GM18873 (cell line): ENCODE results near the gene ELOB.

ENCODE experiments used
- ATAC-seq: cut with Tn5 transposase; IDR thresholded peaks from one replicate; pipeline ENCODE4 v1.9.1; 2021; ENCODE audit warnings: mild to moderate bottlenecking, moderate library complexity, moderate number of reproducible peaks; ENCODE audit not compliant: unreplicated experiment, low FRiP score

The ELOB gene

GRCh38 chr16:2811703-2812471 is 34.8 kb upstream of the ELOB start:
- no peak for ATAC-seq

GRCh38 chr16:2810651-2811050 is 33.6 kb upstream of the ELOB start:
- no peak for ATAC-seq

- ATAC-seq: no peak
Measured at GRCh38 chr16:2809149-2809760, 32.2 kb upstream of the ELOB start.

GRCh38 chr16:2808181-2808580 is 31.1 kb upstream of the ELOB start:
- no peak for ATAC-seq

GRCh38 chr16:2806286-2806685 is 29.2 kb upstream of the ELOB start:
- ATAC-seq: no peak

GRCh38 chr16:2804728-2805127 is 27.6 kb upstream of the ELOB start:
- no peak for ATAC-seq

GRCh38 chr16:2803545-2804195 is 26.6 kb upstream of the ELOB start:
- no peak for ATAC-seq

GRCh38 chr16:2799859-2800226 is 22.8 kb upstream of the ELOB start:
- no peak for ATAC-seq

GRCh38 chr16:2799205-2799858 is 22.3 kb upstream of the ELOB start:
- ATAC-seq: no peak

- ATAC-seq: no peak
Measured at GRCh38 chr16:2798723-2799204, 21.7 kb upstream of the ELOB start.

- no peak for ATAC-seq
Measured at GRCh38 chr16:2795395-2796143, 18.5 kb upstream of the ELOB start.

GRCh38 chr16:2792940-2793339 is 15.9 kb upstream of the ELOB start:
- ATAC-seq: no peak

- no peak for ATAC-seq
Measured at GRCh38 chr16:2791174-2791573, 14.1 kb upstream of the ELOB start.

- ATAC-seq: no peak
Measured at GRCh38 chr16:2790631-2791030, 13.6 kb upstream of the ELOB start.

GRCh38 chr16:2787961-2788360 is 10.9 kb upstream of the ELOB start:
- no peak for ATAC-seq

- ATAC-seq: no peak
Measured at GRCh38 chr16:2787406-2787805, 10.3 kb upstream of the ELOB start, which contains the start of gene PRSS33. Gene PRSS33, minus strand, starts transcription at chr16:2787560. Its CDS starts 1,013 bp downstream, at chr16:2786547.

- ATAC-seq: no peak
Measured at GRCh38 chr16:2786826-2787151, 9.7 kb upstream of the ELOB start.

- no peak for ATAC-seq
Measured at GRCh38 chr16:2786061-2786825, 9.2 kb upstream of the ELOB start.

- no peak for ATAC-seq
Measured at GRCh38 chr16:2785101-2785991, 8.3 kb upstream of the ELOB start.
